ENCODE data around the gene LRRIQ1. TPM values are rescaled to one million over a fixed set of nuclear protein-coding genes. Genes with fewer than 3 reads are reported as not detected.

Gene LRRIQ1
- not detected for total RNA-seq
- total RNA-seq (2013), result not detected

- H3K4me1 Mint-ChIP-seq, result no peaks in the 10 kb centered on the region
- no peaks in the 10 kb centered on the region for H3K27me3 Mint-ChIP-seq (ENCODE audit: low read depth in 2 of 2)
- Histone ChIP-seq H3K4me1 (ENCODE audit: control insufficient read depth, insufficient read depth, low read length) (no peaks in the 10 kb centered on the region), H3K36me3 (ENCODE audit: control insufficient read depth, insufficient read depth, low read length) (no peaks in the 10 kb centered on the region), H3K27ac (ENCODE audit: low read length) (no peak within 1 kb of the TSS), H3K9me3 (ENCODE audit: control insufficient read depth, insufficient read depth, low read length) (no peaks in the 10 kb centered on the region), H3K4me3 (ENCODE audit: low read length) (no peak within 1 kb of the TSS), H3K27me3 (ENCODE audit: control insufficient read depth, insufficient read depth, low read length) (no peaks in the 10 kb centered on the region)
- no peak within 1 kb of the TSS for H3K27ac Mint-ChIP-seq
- 2% methylated on average over 21 of the region's 22 CpGs for WGBS (ENCODE audit: insufficient coverage)
- intact Hi-C loops (cut with micrococcal nuclease), result no loop called here
- TF ChIP-seq, protein P1, sequence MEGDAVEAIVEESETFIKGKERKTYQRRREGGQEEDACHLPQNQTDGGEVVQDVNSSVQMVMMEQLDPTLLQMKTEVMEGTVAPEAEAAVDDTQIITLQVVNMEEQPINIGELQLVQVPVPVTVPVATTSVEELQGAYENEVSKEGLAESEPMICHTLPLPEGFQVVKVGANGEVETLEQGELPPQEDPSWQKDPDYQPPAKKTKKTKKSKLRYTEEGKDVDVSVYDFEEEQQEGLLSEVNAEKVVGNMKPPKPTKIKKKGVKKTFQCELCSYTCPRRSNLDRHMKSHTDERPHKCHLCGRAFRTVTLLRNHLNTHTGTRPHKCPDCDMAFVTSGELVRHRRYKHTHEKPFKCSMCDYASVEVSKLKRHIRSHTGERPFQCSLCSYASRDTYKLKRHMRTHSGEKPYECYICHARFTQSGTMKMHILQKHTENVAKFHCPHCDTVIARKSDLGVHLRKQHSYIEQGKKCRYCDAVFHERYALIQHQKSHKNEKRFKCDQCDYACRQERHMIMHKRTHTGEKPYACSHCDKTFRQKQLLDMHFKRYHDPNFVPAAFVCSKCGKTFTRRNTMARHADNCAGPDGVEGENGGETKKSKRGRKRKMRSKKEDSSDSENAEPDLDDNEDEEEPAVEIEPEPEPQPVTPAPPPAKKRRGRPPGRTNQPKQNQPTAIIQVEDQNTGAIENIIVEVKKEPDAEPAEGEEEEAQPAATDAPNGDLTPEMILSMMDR (IDR thresholded peaks at IDR 0.05), result no peak
- DNase-seq (peak in 1 of 2 donors; percentile 44), ATAC-seq (no peak)
- no peak within 1 kb of the TSS for H3K4me3 Mint-ChIP-seq
- H3K9me3 Mint-ChIP-seq, result peaks cover 3 to 5% of the 10 kb centered on the region in 2 donors
- H3K36me3 Mint-ChIP-seq, result no peaks in the 10 kb centered on the region
Measured at GRCh38 chr12:85036234-85036707, at the start of gene LRRIQ1, which contains the start of gene TSPAN19. Gene LRRIQ1, plus strand, starts transcription at chr12:85036351. Its CDS starts 1,826 bp downstream, at chr12:85038177. Gene TSPAN19, minus strand, starts transcription at chr12:85036277. Its CDS starts 6,331 bp downstream, at chr12:85029946.

DNA sequence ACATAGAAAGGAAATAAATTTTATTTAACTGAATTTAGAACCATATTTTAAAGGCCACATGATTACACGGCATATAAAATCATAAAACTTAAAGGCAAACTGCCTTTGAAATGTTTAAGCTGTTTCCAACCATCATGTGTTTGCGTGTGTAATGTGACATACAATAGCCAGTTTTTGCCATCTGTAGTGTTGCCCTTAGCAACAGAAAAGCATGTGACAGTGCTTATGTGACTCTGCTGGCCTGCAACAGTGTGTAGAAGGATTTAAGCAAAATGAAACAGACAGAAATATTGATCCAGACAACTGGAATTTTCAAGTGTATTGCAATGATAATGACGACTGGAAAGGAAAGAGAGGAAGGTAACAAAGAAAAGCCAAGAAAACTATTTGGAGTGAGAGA, 49.6 kb upstream of the LRRIQ1 start:
- ATAC-seq, result no peak
- Mint-ChIP-seq H3K4me3 (no peak overlapping the region), H3K27ac (no peak overlapping the region), H3K4me1 (no peaks in the 10 kb centered on the region), H3K36me3 (no peaks in the 10 kb centered on the region), H3K27me3 (ENCODE audit: low read depth in 2 of 2) (no peaks in the 10 kb centered on the region), H3K9me3 (peaks cover 0 to 2% of the 10 kb centered on the region in 2 donors)
- 81% methylated on average over 3 of the region's 3 CpGs for WGBS (ENCODE audit: insufficient coverage)
- TF ChIP-seq, protein P1 (IDR thresholded peaks at IDR 0.05), result no peak
- intact Hi-C loops (cut with micrococcal nuclease), result no loop called here
- no peaks in the 10 kb centered on the region for H3K4me1 ChIP-seq (ENCODE audit: control insufficient read depth, insufficient read depth, low read length)
- no peaks in the 10 kb centered on the region for H3K27me3 ChIP-seq (ENCODE audit: control insufficient read depth, insufficient read depth, low read length)
- no peak for DNase-seq
- H3K9me3 ChIP-seq (ENCODE audit: control insufficient read depth, insufficient read depth, low read length), result no peaks in the 10 kb centered on the region
- no peak overlapping the region for H3K4me3 ChIP-seq (ENCODE audit: low read length)
- H3K27ac ChIP-seq (ENCODE audit: low read length), result no peak overlapping the region
- H3K36me3 ChIP-seq (ENCODE audit: control insufficient read depth, insufficient read depth, low read length), result no peaks in the 10 kb centered on the region

DNA sequence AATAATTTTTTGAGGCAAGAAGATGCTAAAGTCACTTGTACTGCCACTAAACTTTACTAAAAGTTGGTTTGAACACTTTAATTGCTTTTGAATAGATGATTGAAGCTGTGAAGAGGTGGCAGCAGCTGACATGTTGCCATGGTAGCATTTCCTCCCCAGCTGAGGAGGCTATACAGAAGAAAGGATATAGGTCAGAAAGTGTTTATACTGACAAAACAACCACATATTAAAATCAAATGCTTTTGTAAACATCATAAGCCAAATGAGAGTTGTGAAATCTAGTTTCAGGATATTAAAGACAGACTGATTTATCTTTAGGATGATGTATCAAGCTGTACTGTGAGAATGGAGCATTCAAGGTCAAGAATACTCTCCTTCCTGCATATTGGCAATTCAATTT, 41.7 kb upstream of the LRRIQ1 start:
- H3K9me3 ChIP-seq (ENCODE audit: control insufficient read depth, insufficient read depth, low read length), result no peaks in the 10 kb centered on the region
- no peak overlapping the region for H3K4me3 Mint-ChIP-seq
- no peaks in the 10 kb centered on the region for H3K27me3 Mint-ChIP-seq (ENCODE audit: low read depth in 2 of 2)
- H3K36me3 ChIP-seq (ENCODE audit: control insufficient read depth, insufficient read depth, low read length), result no peaks in the 10 kb centered on the region
- no peaks in the 10 kb centered on the region for H3K27me3 ChIP-seq (ENCODE audit: control insufficient read depth, insufficient read depth, low read length)
- H3K4me1 Mint-ChIP-seq, result peaks cover 0 to 5% of the 10 kb centered on the region in 2 donors
- intact Hi-C loops (cut with micrococcal nuclease), result no loop called here
- H3K36me3 Mint-ChIP-seq, result no peaks in the 10 kb centered on the region
- H3K27ac Mint-ChIP-seq, result no peak overlapping the region
- no peaks in the 10 kb centered on the region for H3K4me1 ChIP-seq (ENCODE audit: control insufficient read depth, insufficient read depth, low read length)
- peak in 2 of 3 donors; percentile 44 to 46 for ATAC-seq
- TF ChIP-seq, protein P1 (IDR thresholded peaks at IDR 0.05), result no peak
- no peak overlapping the region for H3K27ac ChIP-seq (ENCODE audit: low read length)
- H3K9me3 Mint-ChIP-seq, result peaks cover 3 to 7% of the 10 kb centered on the region in 2 donors
- peak in 1 of 2 donors; percentile 32 for DNase-seq
- H3K4me3 ChIP-seq (ENCODE audit: low read length), result no peak overlapping the region

GRCh38 chr12:84995641-84996040, 40.5 kb upstream of the LRRIQ1 start:
- Mint-ChIP-seq H3K27me3 (ENCODE audit: low read depth in 2 of 2) (no peaks in the 10 kb centered on the region), H3K27ac (no peak overlapping the region), H3K4me3 (no peak overlapping the region), H3K36me3 (no peaks in the 10 kb centered on the region), H3K4me1 (peaks cover 0 to 5% of the 10 kb centered on the region in 2 donors), H3K9me3 (peaks cover 3 to 11% of the 10 kb centered on the region in 2 donors)
- WGBS (ENCODE audit: insufficient coverage), result no CpG with 5 or more reads among the region's 2 CpGs
- TF ChIP-seq, protein P1 (IDR thresholded peaks at IDR 0.05), result no peak
- intact Hi-C loops (cut with micrococcal nuclease), result no loop called here
- no peaks in the 10 kb centered on the region for H3K9me3 ChIP-seq (ENCODE audit: control insufficient read depth, insufficient read depth, low read length)
- no peak overlapping the region for H3K27ac ChIP-seq (ENCODE audit: low read length)
- ATAC-seq, result no peak
- no peak for DNase-seq
- no peaks in the 10 kb centered on the region for H3K27me3 ChIP-seq (ENCODE audit: control insufficient read depth, insufficient read depth, low read length)
- H3K36me3 ChIP-seq (ENCODE audit: control insufficient read depth, insufficient read depth, low read length), result no peaks in the 10 kb centered on the region
- H3K4me3 ChIP-seq (ENCODE audit: low read length), result no peak overlapping the region
- H3K4me1 ChIP-seq (ENCODE audit: control insufficient read depth, insufficient read depth, low read length), result no peaks in the 10 kb centered on the region

All from natural killer cell (primary cell).